Activated T-helper 2 cell treated with anti-CD3 and anti-CD28 coated beads, Interferon-gamma antibody, Interleukin-2, Interleukin-4, amounts not matched to agents 10 μg/mL and 5 μg/mL and 100 μg/mL, durations not matched to agents 14 hours and 24 hours and 36 hours (primary cell): ENCODE results near the gene CRACR2A. TPM values are rescaled to one million over a fixed set of nuclear protein-coding genes. Genes with fewer than 3 reads are reported as not detected.

Experiments
- DNase-seq: peaks from one replicate; pipeline ENCODE4 v3.0.0; 2021; ENCODE audit warnings: low spot score
- H3K27ac Mint-ChIP-seq: one replicate; pipeline ENCODE4 v1.8.0; 2021; ENCODE audit warnings: mixed read lengths
- H3K27me3 Mint-ChIP-seq: one replicate; pipeline ENCODE4 v1.8.0; 2021; ENCODE audit warnings: low read depth, mixed read lengths
- H3K36me3 Mint-ChIP-seq: one replicate; pipeline ENCODE4 v1.8.0; 2021; ENCODE audit warnings: low read depth, mixed read lengths
- H3K4me1 Mint-ChIP-seq: one replicate; pipeline ENCODE4 v1.8.0; 2021; ENCODE audit warnings: low read depth, mixed read lengths
- H3K4me3 Mint-ChIP-seq: one replicate; pipeline ENCODE4 v1.8.0; 2021; ENCODE audit warnings: low read depth, mild to moderate bottlenecking, moderate library complexity, mixed read lengths
- H3K9me3 Mint-ChIP-seq: one replicate; pipeline ENCODE4 v1.8.0; 2021; ENCODE audit warnings: mixed read lengths
- intact Hi-C: fragments of 100-400 bp; cut with micrococcal nuclease; formaldehyde crosslinking; loops from one replicate; pipeline ENCODE4 v1.15.1; 2023
- total RNA-seq: library from RNA; stranded (reverse); gene quantifications from 2 replicates; pipeline ENCODE4 v1.2.3, GENCODE V29; 2022

CRACR2A gene
- total RNA-seq, 1 donor from 2014 or later, result 24.6 TPM

DNA sequence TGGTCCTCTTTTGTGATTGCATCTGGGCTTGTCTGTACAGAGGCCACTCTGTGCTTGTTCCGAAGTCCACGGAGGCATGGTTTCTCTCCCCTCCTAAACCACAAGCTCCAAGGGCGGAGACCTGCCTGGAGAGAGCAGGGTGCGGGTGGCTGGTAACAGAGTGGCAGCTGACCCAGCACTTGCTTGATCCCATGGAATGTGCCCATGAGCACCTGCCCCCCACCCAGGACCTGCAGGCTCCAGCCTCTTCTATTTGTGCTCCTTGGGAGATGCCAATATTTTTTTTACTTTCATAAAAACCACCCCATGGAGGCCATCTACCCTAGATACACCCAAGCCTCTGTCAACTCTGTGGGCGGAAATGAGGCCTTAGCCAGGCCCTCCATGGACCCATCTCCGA is 157.2 kb downstream of the CRACR2A start:
- peaks cover 2% of the 10 kb centered on the region for H3K27me3 Mint-ChIP-seq
- intact Hi-C loops, result no loop called here
- H3K36me3 Mint-ChIP-seq, result no peaks in the 10 kb centered on the region
- H3K4me3 Mint-ChIP-seq, result no peak overlapping the region
- no peak overlapping the region for H3K27ac Mint-ChIP-seq
- no peaks in the 10 kb centered on the region for H3K4me1 Mint-ChIP-seq
- no peaks in the 10 kb centered on the region for H3K9me3 Mint-ChIP-seq
- no peak for DNase-seq

DNA sequence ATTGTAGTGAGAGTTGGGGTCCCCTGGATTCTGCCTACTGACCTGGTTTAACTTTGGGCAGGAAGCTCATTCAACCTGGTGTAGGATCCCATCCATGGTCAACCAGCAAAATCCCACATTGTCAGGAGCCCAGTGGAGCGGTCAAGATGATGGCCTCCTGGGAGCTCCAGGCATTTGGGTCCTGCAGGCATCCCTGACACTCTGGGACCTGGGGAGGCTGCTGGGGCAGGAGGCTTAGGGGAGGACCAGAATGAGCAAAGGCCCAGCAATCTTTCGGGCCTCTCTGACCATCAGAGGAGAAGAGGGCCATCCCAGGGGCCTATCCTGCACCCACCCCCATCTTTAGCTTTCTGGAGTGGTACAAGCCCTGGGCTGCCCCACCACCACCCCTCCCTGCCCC is 157.9 kb downstream of the CRACR2A start:
- Mint-ChIP-seq H3K27me3 (peaks cover 2% of the 10 kb centered on the region), H3K36me3 (no peaks in the 10 kb centered on the region), H3K4me3 (no peak overlapping the region), H3K27ac (no peak overlapping the region), H3K4me1 (no peaks in the 10 kb centered on the region), H3K9me3 (no peaks in the 10 kb centered on the region)
- intact Hi-C loops, result no loop called here
- no peak for DNase-seq

DNA sequence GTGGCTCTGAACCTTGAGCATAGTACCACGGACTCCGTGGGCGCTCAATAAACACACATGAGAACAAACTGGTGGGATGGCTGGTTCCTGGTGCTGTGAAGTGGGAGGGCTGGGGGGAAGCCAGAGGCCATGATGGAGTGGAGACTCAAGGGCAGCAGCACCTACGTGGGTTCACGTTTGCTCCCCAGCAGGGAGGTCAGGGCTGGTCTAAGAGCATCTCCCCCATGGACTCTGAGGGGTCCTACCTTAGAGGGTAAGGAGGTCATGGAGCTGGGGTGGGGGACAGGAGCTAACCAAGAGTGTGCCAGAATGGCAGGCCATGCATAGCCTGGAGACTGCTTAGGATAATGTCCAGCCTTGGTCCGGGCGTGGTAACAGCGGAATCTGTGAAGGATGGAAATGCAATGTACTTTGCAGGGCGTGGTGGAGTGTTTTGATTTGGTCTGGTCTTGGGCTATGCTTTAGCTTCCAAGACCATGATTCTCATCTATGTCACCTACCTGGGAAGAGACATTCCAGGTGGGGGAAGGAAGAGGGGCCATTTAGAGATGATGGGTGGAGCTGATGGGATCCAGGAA is 158.9 kb downstream of the CRACR2A start:
- no peak for DNase-seq
- no peaks in the 10 kb centered on the region for H3K36me3 Mint-ChIP-seq
- H3K4me3 Mint-ChIP-seq, result no peak overlapping the region
- no peak overlapping the region for H3K27ac Mint-ChIP-seq
- H3K27me3 Mint-ChIP-seq, result peaks cover 2% of the 10 kb centered on the region
- intact Hi-C loops, result no loop called here
- no peaks in the 10 kb centered on the region for H3K4me1 Mint-ChIP-seq
- H3K9me3 Mint-ChIP-seq, result no peaks in the 10 kb centered on the region

DNA sequence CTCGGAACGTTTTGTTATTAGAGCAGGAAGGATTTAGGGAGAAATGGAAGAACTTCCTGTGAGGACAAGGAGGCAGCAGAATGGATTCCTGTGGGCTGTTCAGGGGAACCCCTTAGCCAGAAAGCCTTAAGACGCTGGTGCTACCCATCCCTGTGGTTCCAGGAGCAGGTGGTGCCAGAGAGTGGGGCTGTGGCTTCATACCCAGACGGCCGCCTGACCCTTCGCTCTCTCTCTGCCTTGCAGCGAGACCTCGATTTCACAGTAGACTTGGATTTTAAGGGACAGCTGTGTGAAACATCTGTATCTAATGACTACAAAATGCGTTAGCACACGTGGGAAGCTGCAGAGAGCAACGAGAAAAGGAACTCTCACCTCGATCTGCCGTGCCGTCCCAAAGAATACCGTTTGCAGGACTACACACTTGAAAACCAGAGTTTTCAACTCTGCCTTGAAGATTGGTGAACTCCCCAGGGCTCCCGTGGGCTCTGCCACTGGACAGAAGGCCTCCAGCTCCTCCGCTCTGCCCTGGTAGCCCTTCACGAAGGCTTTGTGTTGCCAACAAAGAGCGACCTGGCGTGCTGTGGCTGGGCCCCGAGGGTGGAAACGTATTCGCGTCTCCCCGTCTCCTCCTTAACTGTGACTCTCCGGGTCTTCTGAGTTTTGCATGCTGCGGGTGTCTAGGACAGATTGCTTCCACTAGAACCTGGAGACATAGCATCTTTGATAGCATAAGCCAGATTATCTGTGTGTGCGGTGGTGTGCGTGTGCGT is 159.9 kb downstream of the CRACR2A start:
- Mint-ChIP-seq H3K36me3 (no peaks in the 10 kb centered on the region), H3K4me1 (no peaks in the 10 kb centered on the region), H3K4me3 (no peak overlapping the region), H3K27ac (no peak overlapping the region), H3K9me3 (no peaks in the 10 kb centered on the region), H3K27me3 (peaks cover 4% of the 10 kb centered on the region)
- intact Hi-C loops, result no loop called here
- DNase-seq, result no peak

DNA sequence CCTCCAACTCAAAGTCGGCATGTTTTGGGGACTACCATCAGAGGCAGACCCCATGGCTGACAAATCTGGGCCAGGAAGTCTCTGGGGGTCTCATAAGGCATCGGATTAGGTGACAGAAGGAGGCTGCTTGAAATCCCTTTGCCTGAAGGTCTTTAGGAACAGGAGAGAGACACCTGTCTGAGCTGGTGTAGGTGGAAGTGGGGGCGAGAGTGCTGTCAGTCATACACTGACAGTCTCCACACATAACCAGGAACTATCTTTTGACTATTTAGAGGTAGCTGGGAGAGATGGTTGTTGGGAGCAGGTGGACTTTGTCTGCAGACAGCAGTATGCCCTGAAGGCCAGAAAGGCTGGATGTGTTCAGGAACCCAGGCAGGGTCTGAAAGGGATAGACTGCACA is 163.2 kb downstream of the CRACR2A start:
- intact Hi-C loops, result no loop called here
- Mint-ChIP-seq H3K4me3 (no peak overlapping the region), H3K27ac (no peak overlapping the region), H3K27me3 (peaks cover 6% of the 10 kb centered on the region), H3K36me3 (no peaks in the 10 kb centered on the region), H3K9me3 (no peaks in the 10 kb centered on the region), H3K4me1 (no peaks in the 10 kb centered on the region)
- DNase-seq, result no peak

DNA sequence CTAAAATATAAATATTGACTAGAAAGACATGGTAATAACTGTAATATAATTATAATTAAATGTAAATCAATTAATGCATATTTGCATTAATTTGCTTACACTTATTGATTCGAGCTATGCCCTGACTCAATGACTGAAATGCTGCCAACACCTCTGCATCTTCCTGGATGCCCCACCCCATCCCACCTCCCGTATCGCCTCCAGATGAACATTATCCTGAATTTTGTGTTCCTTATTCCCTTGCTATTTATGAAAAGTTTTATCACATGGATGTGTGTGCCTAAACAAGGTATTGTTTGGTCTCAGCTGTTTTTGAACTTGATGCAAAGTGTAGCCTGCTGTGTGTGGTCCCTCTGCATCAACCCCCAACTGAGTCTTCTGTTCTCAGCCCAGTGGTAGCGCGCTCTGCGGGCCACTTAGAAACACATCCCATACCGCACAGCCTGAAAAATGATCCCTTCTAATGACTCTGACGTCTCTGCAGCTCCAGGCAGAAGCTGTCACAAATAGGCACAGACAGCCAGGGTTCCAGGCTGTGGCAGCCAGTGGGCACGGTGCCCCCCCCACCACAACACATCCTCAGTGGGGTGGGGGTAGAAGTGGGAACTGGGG is 165.4 kb downstream of the CRACR2A start:
- intact Hi-C loops, result no loop called here
- H3K27me3 Mint-ChIP-seq, result peaks cover 6% of the 10 kb centered on the region
- no peak overlapping the region for H3K27ac Mint-ChIP-seq
- H3K9me3 Mint-ChIP-seq, result no peaks in the 10 kb centered on the region
- H3K36me3 Mint-ChIP-seq, result no peaks in the 10 kb centered on the region
- H3K4me3 Mint-ChIP-seq, result no peak overlapping the region
- no peak for DNase-seq
- H3K4me1 Mint-ChIP-seq, result no peaks in the 10 kb centered on the region

DNA sequence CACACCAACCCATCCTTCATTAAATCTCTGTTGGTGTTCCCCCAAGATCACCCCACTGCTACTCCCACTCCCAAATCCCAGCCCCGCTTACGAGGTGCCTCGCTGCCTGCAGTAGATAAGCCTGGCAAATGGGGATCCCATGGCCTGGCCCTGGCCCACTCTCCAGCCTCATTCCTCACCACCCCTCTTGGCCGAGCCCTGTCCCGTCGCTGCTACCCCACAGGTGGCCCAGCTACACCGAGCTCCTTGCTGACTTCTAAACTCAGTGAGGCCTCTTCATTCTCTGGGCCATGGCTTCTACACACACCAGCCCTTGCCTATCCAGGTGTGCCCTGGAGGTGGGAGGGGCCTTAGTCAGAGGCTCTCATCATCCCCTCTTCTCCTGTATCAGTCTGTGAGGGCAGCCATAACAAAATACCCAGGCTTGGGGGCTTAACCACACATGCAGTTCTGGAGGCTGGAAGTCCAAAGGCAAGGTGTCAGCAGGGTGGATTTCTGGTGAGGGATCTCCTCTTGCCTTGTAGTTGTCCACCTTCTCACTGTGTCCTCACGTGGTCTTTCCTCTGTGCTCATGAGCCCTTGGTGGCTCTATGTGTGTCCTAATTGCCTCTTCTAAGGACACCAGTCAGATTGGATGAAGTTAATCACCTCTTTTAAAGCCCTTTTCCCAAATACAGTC is 169.1 kb downstream of the CRACR2A start:
- H3K4me3 Mint-ChIP-seq, result no peak overlapping the region
- intact Hi-C loops, result no loop called here
- H3K9me3 Mint-ChIP-seq, result no peaks in the 10 kb centered on the region
- peaks cover 6% of the 10 kb centered on the region for H3K27me3 Mint-ChIP-seq
- H3K27ac Mint-ChIP-seq, result no peak overlapping the region
- no peaks in the 10 kb centered on the region for H3K36me3 Mint-ChIP-seq
- no peak for DNase-seq
- no peaks in the 10 kb centered on the region for H3K4me1 Mint-ChIP-seq

DNA sequence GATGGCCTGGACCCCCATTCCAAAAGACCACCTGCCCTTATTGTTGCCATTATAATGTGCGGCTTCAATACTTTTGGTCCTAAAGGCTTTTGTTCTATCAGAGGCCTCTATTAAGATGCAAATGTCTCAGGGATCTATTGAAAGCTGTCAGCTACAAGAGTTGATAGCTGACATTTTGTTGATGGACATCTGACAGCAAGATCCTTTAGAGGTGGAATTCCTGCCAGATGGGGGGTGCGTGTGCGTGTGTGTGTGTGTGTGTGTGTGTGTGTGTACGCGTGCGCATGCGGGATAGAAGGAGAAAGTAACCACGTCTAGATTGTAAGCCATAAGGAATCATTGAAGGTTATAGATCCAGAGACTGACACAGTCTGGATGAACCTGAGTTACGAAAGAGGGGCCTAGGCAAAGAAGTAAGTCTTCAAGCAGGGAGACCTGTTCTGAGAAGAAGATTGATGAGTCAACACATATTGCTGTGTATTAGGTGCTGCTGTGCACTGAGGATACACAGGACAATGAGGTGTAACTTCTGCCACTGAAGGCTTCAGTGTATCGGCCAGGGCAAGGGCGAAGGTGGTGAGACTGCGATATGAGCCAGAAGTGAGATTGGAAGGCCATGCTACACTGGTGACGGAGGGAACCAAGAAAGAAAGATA is 172.7 kb downstream of the CRACR2A start:
- no peak for DNase-seq
- no peak overlapping the region for H3K4me3 Mint-ChIP-seq
- H3K9me3 Mint-ChIP-seq, result no peaks in the 10 kb centered on the region
- no peaks in the 10 kb centered on the region for H3K36me3 Mint-ChIP-seq
- intact Hi-C loops, result no loop called here
- peaks cover 2% of the 10 kb centered on the region for H3K27me3 Mint-ChIP-seq
- H3K27ac Mint-ChIP-seq, result no peak overlapping the region
- H3K4me1 Mint-ChIP-seq, result no peaks in the 10 kb centered on the region

DNA sequence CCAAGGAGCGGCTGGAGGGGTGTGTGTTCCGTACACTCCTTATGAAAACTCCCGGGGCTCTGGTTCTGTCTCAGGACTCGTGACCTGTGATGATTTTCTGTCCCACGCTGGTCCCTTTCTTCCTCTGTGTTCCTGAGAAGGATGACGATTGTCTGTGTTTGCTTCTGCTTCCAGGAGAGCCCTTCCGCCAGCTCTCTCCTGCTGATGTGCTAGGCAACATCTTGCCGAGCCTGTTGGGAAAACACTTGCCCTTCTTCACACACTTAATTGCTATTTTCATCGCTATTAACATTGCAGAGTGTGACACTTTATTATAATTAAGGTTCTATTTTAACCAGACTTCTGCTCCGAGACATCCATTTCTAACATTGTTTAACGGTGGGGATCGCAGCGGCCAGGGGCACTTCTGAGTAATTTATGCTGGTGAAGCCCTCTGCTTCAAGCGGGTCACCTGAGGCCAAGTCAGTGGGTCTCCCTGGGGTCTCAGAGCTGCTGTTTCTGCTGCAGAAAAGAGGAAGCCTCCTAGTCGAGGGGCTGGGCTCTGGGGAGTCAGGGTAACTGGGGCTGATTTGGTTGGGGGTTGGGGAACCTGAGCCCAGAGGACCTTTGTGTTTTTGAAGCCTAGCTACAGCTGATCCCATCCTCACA is 173.3 kb downstream of the CRACR2A start:
- DNase-seq, result no peak
- Mint-ChIP-seq H3K9me3 (no peaks in the 10 kb centered on the region), H3K36me3 (no peaks in the 10 kb centered on the region), H3K27me3 (peaks cover 2% of the 10 kb centered on the region), H3K27ac (no peak overlapping the region), H3K4me3 (no peak overlapping the region), H3K4me1 (no peaks in the 10 kb centered on the region)
- intact Hi-C loops, result no loop called here

DNA sequence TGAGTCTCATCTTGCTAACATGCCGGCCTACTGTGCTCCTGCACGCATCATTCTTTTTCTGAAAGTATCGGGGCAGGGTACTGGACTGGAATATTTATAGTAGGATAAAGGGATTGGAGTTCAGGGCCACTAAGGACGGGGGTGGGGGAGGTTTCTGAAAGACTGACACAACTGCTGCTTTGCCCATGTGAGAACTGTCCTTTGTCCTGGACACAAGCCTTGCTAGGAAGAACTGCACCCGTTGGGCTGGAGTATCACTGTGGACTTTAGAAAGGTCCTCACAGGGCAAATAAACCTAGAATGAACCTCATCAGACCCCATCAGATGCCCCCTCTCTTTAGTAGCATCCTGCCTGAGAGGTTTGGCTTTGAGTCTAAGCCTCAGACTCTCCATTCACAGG is 174.4 kb downstream of the CRACR2A start:
- Mint-ChIP-seq H3K4me1 (no peaks in the 10 kb centered on the region), H3K36me3 (no peaks in the 10 kb centered on the region), H3K9me3 (no peaks in the 10 kb centered on the region), H3K27me3 (peaks cover 2% of the 10 kb centered on the region), H3K4me3 (no peak overlapping the region), H3K27ac (no peak overlapping the region)
- intact Hi-C loops, result no loop called here
- DNase-seq, result no peak

DNA sequence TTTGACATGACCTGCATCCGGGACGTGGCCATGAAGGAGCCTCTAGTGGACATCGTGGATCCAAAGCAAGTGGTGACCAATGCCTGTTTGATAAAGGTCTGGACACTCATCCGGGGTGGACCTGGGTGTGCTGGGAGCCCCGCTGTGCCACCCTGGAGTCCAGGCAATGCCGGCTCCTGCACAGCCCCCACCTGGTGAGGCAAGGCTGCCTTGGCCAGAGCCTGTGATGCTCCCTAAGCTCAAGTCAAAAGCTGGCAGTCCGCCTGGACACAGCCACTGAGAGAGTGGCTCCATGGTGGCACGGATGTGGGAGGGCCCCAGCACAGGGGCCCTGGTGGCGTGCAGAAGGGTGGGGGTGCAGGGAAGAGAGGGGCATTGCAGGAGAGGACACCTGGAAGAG is 176.0 kb downstream of the CRACR2A start:
- H3K4me1 Mint-ChIP-seq, result no peaks in the 10 kb centered on the region
- no peaks in the 10 kb centered on the region for H3K9me3 Mint-ChIP-seq
- H3K36me3 Mint-ChIP-seq, result no peaks in the 10 kb centered on the region
- no peak overlapping the region for H3K27ac Mint-ChIP-seq
- H3K27me3 Mint-ChIP-seq, result peaks cover 14% of the 10 kb centered on the region
- DNase-seq, result no peak
- H3K4me3 Mint-ChIP-seq, result no peak overlapping the region
- intact Hi-C loops, result no loop called here

DNA sequence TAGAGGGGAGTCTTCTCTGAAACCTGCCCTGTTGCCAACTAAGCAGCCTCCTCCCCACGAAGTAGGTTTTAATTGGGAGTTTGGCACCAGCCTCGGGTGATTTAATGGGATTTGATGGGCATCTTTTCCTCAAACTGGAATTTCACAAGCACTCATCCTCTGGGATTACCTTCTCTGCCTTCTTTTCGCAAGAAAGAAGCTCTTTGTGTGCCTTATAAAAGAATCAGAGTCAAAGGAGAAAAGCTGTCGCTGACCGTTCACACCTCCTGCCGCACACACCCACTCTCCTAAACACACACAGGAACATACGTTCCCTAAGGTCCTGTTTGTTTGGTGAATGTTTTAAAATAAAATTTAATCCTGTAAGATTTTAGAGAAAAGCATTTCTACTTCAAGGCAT is 177.9 kb downstream of the CRACR2A start:
- Mint-ChIP-seq H3K4me3 (no peak overlapping the region), H3K27me3 (peaks cover 20% of the 10 kb centered on the region), H3K4me1 (no peaks in the 10 kb centered on the region), H3K9me3 (no peaks in the 10 kb centered on the region), H3K36me3 (no peaks in the 10 kb centered on the region), H3K27ac (no peak overlapping the region)
- no peak for DNase-seq
- intact Hi-C loops, result no loop called here
